Measurements from ENCODE around the gene ABCF3.

Gene ABCF3

DNA sequence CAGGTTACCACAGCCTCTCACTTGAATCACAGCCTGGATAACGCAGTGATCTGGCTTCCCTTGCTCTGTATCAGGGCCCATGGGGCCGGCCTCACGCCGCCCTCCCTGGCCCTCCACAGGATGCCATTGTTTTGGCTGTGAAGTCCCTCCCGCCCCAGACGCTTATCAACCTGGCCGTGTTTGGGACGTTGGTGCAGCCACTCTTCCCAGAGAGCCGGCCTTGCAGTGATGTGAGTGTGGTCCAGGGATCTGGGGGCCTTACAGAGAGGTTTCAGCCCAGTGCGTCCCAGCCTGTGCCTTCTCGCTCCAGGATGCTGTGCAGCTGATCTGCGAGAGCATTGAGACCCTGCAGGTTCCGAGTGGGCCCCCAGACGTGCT lies 50.0 kb downstream of the ABCF3 start:
- no peak for DNase-seq (ENCODE audit: insufficient read length)
- TF ChIP-seq POLR2AphosphoS5 (IDR thresholded peaks at IDR 0.05; ENCODE audit: low read depth, low read length) = no peak
- TF ChIP-seq POLR2A (IDR thresholded peaks at IDR 0.05; ENCODE audit: low read depth, low read length) = no peak
- no peak for TF ChIP-seq TAF1 (IDR thresholded peaks at IDR 0.05; ENCODE audit: borderline replicate concordance, low read depth, low read length)
- FAIRE-seq = no peak

GRCh38 chr3:184236636-184237035 lies 50.6 kb downstream of the ABCF3 start:
- TF ChIP-seq TAF1 (IDR thresholded peaks at IDR 0.05; ENCODE audit: borderline replicate concordance, low read depth, low read length) = no peak
- no peak for TF ChIP-seq POLR2AphosphoS5 (IDR thresholded peaks at IDR 0.05; ENCODE audit: low read depth, low read length)
- TF ChIP-seq POLR2A (IDR thresholded peaks at IDR 0.05; ENCODE audit: low read depth, low read length) = no peak
- DNase-seq (ENCODE audit: insufficient read length) (no peak), FAIRE-seq (no peak)

DNA sequence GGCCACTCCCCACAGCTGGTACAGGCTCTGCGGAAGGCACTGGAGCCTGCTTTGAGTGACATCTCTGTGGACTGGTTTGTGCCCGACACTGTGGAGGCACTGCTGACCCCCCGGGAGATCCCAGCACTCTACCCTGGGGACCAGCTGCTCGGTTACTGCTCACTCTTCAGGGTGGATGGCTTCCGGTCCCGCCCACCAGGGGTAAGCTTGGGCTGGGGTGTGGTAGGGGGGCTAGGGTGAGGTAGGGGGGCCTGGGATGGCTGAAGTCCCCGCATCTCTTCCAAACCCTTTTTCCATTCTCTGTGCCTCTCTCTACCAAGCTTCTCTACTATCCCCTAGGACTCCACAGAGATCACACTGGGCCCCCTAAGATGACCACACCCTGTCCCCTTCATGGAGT lies 51.2 kb downstream of the ABCF3 start:
- TF ChIP-seq POLR2AphosphoS5 (IDR thresholded peaks at IDR 0.05; ENCODE audit: low read depth, low read length) = no peak
- TF ChIP-seq POLR2A (IDR thresholded peaks at IDR 0.05; ENCODE audit: low read depth, low read length) = no peak
- TF ChIP-seq TAF1 (IDR thresholded peaks at IDR 0.05; ENCODE audit: borderline replicate concordance, low read depth, low read length) = no peak
- DNase-seq (ENCODE audit: insufficient read length) (no peak), FAIRE-seq (no peak)

GRCh38 chr3:184237807-184238206 lies 51.8 kb downstream of the ABCF3 start:
- FAIRE-seq = no peak
- no peak for TF ChIP-seq TAF1 (IDR thresholded peaks at IDR 0.05; ENCODE audit: borderline replicate concordance, low read depth, low read length)
- no peak for TF ChIP-seq POLR2AphosphoS5 (IDR thresholded peaks at IDR 0.05; ENCODE audit: low read depth, low read length)
- no peak for TF ChIP-seq POLR2A (IDR thresholded peaks at IDR 0.05; ENCODE audit: low read depth, low read length)

DNA sequence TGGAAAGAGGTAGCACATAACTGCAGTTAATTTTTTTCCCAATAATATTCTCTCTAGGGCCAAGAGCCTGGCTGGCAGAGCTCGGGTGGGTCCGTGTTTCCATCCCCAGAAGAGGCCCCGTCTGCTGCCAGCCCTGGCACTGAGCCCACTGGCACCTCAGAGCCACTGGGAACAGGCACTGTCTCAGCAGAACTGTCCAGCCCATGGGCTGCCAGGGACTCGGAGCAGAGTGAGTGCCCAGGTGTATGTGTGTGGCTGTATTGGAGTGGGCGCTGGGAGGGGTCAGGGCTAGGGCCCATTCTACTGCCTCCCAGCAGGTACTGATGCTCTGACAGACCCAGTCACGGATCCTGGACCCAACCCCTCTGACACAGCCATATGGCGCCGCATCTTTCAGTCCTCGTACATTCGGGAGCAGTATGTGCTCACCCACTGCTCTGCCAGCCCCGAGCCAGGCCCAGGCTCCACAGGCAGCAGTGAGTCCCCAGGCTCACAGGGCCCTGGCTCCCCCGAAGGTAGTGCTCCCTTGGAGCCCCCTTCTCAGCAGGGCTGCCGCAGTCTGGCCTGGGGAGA lies 52.3 kb downstream of the ABCF3 start:
- TF ChIP-seq POLR2AphosphoS5 (IDR thresholded peaks at IDR 0.05; ENCODE audit: low read depth, low read length) (no peak), TAF1 (IDR thresholded peaks at IDR 0.05; ENCODE audit: borderline replicate concordance, low read depth, low read length) (no peak), POLR2A (IDR thresholded peaks at IDR 0.05; ENCODE audit: low read depth, low read length) (no peak)
- FAIRE-seq = no peak
- no peak for DNase-seq (ENCODE audit: insufficient read length)

More at GRCh38 chr3:184237807-184238206, 51.8 kb downstream of the ABCF3 start:
- no peak for DNase-seq (ENCODE audit: insufficient read length)

DNA sequence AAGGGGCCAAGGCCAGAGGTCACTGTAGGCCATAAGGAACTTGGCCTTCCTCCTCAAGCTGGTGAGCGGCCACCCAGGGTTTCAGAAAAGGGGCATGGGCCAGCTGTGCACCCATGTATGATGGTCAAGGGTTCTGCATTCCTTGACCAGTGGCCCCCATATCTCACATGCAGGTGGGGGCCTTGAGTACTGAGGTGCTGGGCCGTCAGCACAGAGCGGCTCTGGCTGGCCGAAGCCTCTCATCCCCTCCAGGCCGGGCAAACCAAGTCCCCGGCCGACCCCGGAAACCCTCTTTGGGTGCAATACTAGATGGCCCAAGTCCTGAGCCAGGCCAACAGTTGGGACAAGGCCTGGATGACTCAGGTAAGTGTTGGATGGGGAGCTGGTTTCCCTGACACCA lies 53.2 kb downstream of the ABCF3 start:
- TF ChIP-seq POLR2A (IDR thresholded peaks at IDR 0.05; ENCODE audit: low read depth, low read length) (no peak), TAF1 (IDR thresholded peaks at IDR 0.05; ENCODE audit: borderline replicate concordance, low read depth, low read length) (no peak), POLR2AphosphoS5 (IDR thresholded peaks at IDR 0.05; ENCODE audit: low read depth, low read length) (no peak)
- no peak for FAIRE-seq
- DNase-seq (ENCODE audit: insufficient read length) = no peak

DNA sequence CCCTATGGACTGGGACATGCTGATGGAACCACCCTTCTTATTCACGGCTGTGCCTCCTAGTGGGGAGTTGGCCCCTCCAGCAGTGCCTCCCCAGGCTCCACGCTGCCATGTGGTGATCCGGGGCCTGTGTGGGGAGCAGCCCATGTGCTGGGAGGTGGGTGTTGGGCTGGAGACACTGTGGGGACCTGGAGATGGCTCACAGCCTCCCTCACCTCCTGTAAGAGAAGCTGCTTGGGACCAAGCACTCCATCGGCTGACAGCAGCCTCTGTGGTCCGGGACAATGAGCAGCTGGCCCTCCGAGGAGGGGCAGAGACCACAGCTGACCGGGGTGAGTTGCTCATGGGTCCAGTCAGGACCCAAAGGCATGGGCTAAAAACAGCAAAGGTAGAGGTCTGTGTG lies 53.7 kb downstream of the ABCF3 start:
- FAIRE-seq (no peak), DNase-seq (ENCODE audit: insufficient read length) (no peak)
- no peak for TF ChIP-seq POLR2AphosphoS5 (IDR thresholded peaks at IDR 0.05; ENCODE audit: low read depth, low read length)
- TF ChIP-seq POLR2A (IDR thresholded peaks at IDR 0.05; ENCODE audit: low read depth, low read length) = no peak
- TF ChIP-seq TAF1 (IDR thresholded peaks at IDR 0.05; ENCODE audit: borderline replicate concordance, low read depth, low read length) = no peak

DNA sequence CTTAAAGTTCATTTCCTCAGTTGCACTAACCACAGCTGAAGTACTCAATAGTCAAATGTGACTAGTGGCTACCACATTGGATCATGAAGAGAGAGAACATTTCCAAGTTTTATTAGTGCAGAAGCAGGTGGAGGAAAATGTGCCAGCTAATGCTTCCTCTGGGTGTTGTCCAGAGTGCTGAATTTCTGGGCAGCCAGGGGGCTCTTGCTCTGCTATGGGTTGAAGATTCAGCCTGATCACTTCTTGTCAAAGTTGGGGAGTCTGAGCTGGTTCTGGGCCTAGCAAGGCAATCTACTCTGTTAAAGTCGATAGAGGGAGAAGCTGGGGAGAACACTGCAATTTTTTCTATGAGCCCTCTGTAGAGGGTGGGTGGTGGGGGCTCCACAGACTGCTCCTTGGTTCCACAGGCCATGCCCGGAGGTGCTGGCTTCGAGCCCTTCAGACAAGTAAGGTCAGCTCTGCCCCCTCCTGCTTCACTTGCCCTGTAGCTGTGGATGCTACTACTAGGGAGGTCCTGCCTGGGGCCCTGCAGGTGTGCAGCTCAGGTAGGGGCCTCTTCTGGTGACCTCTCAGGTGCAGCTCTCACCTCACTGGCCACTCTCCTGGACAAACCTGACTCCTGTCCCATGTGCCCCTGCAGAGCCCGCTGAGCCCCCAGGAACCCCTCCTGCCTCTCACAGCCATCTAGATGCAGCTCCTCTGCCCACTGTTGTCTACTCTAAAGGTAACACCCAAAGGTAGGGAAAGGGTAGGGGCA lies 54.6 kb downstream of the ABCF3 start:
- FAIRE-seq (no peak), DNase-seq (ENCODE audit: insufficient read length) (no peak)
- TF ChIP-seq POLR2A (IDR thresholded peaks at IDR 0.05; ENCODE audit: low read depth, low read length) (no peak), TAF1 (IDR thresholded peaks at IDR 0.05; ENCODE audit: borderline replicate concordance, low read depth, low read length) (no peak), POLR2AphosphoS5 (IDR thresholded peaks at IDR 0.05; ENCODE audit: low read depth, low read length) (no peak)

DNA sequence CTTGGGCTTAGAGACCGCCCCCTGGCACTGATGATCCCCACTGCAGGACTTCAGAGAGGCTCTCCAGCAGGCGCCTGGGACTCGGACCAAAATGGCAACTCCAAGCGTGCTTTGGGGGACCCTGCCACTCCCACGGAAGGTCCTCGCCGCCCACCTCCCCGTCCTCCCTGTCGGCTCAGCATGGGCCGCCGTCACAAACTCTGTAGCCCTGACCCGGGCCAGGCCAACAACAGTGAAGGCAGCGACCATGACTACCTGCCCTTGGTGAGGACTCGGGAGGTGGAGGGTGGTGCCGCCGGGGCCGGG lies 55.1 kb downstream of the ABCF3 start:
- no peak for FAIRE-seq
- no peak for TF ChIP-seq TAF1 (IDR thresholded peaks at IDR 0.05; ENCODE audit: borderline replicate concordance, low read depth, low read length)
- no peak for TF ChIP-seq POLR2AphosphoS5 (IDR thresholded peaks at IDR 0.05; ENCODE audit: low read depth, low read length)
- TF ChIP-seq POLR2A (IDR thresholded peaks at IDR 0.05; ENCODE audit: low read depth, low read length) = no peak

DNA sequence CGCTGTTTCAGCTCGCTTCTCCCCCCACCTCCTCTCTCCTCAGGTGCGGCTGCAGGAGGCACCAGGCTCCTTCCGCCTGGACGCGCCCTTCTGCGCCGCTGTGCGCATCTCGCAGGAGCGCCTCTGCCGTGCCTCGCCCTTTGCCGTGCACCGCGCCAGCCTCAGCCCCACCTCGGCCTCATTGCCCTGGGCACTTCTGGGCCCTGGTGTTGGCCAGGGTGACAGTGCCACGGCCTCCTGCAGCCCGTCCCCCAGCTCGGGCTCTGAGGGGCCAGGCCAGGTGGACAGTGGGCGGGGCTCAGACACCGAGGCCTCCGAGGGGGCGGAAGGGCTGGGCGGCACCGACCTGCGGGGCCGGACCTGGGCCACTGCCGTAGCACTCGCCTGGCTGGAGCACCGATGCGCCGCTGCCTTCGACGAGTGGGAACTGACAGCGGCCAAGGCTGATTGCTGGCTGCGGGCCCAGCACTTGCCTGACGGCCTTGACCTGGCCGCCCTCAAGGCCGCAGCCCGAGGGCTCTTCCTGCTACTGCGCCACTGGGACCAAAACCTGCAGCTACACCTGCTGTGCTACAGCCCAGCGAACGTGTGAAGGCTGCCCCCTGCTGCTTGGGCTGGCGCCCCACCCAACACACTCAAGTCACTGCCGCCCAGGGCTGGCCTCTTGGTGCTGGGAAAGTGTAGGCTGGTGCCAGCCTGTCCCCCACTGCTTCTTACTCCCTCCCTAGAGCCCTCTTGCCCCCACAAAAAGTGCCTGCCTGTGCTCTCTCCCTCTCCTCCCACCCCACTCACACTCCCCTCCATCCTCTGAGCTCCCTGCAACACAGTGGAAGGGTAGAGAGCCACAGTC lies 55.7 kb downstream of the ABCF3 start:
- DNase-seq (ENCODE audit: insufficient read length) (no peak), FAIRE-seq (no peak)
- TF ChIP-seq POLR2AphosphoS5 (IDR thresholded peaks at IDR 0.05; ENCODE audit: low read depth, low read length) (no peak), TAF1 (IDR thresholded peaks at IDR 0.05; ENCODE audit: borderline replicate concordance, low read depth, low read length) (no peak), POLR2A (IDR thresholded peaks at IDR 0.05; ENCODE audit: low read depth, low read length) (no peak)

More for the DNA sequence above, 55.1 kb downstream of the ABCF3 start:
- no peak for DNase-seq (ENCODE audit: insufficient read length)

DNA sequence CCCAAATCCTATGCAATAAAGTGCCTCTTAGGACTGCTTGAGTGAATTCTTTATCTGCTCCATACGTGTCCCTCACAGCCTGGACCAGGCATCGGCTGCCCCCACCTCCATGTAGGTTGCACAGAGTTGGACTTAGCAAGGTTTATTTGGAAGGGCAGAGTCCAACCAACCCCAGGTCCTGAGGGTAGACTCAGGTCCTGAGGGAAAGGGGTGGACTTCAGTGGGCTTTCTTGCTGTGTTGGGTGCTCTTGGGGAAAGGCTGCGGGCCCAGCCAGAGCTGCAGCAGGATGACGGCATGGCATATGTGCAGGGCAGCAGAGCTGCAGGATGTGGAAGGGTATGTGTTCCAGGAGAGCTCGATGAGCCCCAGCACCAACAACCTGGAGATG lies 56.3 kb downstream of the ABCF3 start:
- DNase-seq (ENCODE audit: insufficient read length) (no peak), FAIRE-seq (no peak)
- TF ChIP-seq POLR2A (IDR thresholded peaks at IDR 0.05; ENCODE audit: low read depth, low read length) (no peak), POLR2AphosphoS5 (IDR thresholded peaks at IDR 0.05; ENCODE audit: low read depth, low read length) (no peak), TAF1 (IDR thresholded peaks at IDR 0.05; ENCODE audit: borderline replicate concordance, low read depth, low read length) (no peak)
